Measurements from ENCODE around the gene ADM2. TPM values are rescaled to one million over a fixed set of nuclear protein-coding genes. Genes with fewer than 3 reads are reported as not detected.

Gene ADM2
- total RNA-seq, 1 donor from 2014 or later: not detected

DNA sequence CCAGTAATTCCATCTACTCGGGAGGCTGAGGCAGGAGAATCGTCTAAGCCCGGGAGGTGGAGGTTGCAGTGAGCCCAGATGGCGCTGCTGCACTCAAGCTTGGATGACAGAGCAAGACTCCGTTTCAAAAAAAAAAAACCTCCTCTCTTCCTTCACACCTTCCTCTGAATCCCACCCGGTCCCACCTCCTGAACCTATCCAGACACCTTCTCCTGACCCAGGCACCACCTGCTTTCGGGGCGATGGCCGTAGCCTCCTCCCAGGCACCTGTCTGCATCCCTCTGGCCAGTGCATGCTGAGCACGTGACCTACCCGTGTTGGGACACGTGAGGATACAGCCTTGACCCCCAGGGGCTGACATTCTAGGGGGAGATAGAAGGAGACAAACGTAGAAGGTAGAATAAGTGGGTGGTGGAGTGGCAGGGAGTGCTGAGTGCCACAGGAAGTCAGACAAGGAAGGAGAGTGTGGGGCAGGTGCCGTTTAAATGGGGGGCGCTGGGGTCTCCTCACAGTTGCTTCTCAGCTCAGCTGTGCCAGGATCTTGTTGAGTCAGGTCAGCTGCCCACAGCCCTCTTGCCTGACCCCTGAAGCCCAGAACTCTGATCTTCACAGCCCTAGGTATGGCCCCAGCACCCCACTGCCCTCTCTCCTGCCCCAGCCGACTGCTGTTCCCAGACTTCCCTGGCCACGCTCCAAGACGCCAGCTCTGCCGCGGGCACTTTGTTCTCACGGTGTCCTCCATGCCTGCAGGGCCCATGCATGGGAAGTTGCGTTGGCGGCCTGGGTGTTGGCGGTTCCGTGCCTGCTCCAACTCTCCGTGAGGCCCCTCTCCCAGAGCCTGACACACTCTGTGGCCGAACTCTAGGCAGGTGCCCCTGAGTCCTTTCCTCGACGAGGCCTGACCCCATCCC lies 4.1 kb downstream of the ADM2 start:
- TF ChIP-seq, protein P1, sequence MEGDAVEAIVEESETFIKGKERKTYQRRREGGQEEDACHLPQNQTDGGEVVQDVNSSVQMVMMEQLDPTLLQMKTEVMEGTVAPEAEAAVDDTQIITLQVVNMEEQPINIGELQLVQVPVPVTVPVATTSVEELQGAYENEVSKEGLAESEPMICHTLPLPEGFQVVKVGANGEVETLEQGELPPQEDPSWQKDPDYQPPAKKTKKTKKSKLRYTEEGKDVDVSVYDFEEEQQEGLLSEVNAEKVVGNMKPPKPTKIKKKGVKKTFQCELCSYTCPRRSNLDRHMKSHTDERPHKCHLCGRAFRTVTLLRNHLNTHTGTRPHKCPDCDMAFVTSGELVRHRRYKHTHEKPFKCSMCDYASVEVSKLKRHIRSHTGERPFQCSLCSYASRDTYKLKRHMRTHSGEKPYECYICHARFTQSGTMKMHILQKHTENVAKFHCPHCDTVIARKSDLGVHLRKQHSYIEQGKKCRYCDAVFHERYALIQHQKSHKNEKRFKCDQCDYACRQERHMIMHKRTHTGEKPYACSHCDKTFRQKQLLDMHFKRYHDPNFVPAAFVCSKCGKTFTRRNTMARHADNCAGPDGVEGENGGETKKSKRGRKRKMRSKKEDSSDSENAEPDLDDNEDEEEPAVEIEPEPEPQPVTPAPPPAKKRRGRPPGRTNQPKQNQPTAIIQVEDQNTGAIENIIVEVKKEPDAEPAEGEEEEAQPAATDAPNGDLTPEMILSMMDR (IDR thresholded peaks at IDR 0.05): no peak
- Histone ChIP-seq H3K27me3 (peaks cover 20% of the 10 kb centered on the region), H3K4me1 (peaks cover 0 to 3% of the 10 kb centered on the region in 2 donors), H3K27ac (no peak overlapping the region), H3K9me3 (no peaks in the 10 kb centered on the region), H3K36me3 (no peaks in the 10 kb centered on the region), H3K4me3 (no peak overlapping the region)
- intact Hi-C loops (cut with DNase I): no loop called here
- DNase-seq (ENCODE audit: low spot score in 2 of 2): no peak

DNA sequence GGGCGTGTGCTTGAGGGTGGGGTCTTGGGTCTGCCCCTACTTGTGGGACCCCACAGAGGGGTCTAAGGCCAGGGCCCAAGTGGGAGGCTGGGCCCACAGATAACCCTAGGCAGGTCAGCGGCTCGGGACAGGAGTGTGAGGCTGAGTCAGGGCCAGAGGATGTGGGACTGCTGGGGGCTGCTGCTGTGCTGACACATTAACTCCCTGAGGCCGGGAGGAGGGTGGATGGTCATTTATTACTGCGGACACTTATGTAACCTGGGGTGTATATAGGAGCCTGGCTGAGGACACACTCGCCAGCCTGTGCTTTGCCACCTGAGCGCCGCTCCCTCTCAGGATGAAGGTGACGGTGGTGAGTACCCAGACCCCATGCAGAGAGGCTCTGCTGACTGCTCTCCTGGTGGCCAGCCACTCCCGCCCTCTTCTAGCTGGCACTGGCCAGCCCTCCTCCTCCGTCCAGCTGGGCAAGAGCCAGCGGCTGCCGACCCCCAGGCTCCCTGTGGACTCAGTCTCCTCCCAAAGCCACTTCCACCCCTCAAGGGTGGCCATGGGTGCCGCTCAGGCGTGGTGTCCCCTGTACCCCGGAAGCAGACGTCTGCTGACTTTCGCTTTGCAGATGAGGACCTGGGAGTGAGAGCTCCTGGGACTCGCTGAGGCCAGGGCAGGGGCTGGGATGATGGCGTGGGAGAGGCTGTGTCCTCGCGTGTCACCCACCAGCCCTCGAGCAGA lies 5.4 kb downstream of the ADM2 start, which contains the start of gene MIOX:
Gene MIOX (plus strand): TSS at position 299 of the 729 bp plus-strand sequence. CDS start 39 bp downstream, at position 338.
- Histone ChIP-seq H3K4me1 (peaks cover 0 to 1% of the 10 kb centered on the region in 2 donors), H3K27ac (no peak within 1 kb of the TSS), H3K4me3 (no peak within 1 kb of the TSS), H3K9me3 (no peaks in the 10 kb centered on the region), H3K36me3 (no peaks in the 10 kb centered on the region), H3K27me3 (peaks cover 10% of the 10 kb centered on the region)
- DNase-seq (ENCODE audit: low spot score in 2 of 2): no peak
- intact Hi-C loops (cut with DNase I): no loop called here
- TF ChIP-seq, protein P1 (IDR thresholded peaks at IDR 0.05): no peak

DNA sequence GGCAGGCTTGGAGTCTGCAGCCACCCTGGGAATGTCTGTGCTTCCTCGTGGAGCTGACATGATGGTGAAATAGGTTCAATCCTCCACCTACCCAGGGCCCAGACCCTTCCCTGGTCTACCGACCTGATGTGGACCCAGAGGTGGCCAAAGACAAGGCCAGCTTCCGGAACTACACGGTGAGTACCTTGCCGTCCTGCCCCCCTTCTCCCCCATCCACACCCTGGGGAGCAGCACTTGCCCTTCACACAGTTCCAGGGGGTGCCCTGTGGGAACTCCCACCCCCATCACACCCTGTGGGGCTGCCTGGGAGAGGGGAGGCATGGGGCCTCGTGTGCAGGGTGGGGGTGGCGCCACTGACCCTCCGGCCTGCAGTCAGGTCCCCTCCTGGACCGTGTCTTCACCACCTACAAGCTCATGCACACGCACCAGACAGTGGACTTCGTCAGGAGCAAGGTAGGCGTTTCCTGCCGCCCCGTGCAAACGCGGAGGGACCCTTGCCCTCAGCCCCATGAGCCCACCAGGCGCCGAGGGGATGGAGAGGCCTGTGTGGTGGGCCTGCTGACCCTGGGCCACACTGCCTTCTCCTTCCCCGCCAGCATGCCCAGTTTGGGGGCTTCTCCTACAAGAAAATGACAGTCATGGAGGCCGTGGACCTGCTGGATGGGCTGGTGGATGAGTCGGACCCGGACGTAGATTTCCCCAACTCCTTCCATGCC lies 6.1 kb downstream of the ADM2 start:
- H3K9me3 ChIP-seq: no peaks in the 10 kb centered on the region
- H3K27ac ChIP-seq: no peak overlapping the region
- peaks cover 5% of the 10 kb centered on the region for H3K27me3 ChIP-seq
- H3K4me1 ChIP-seq: no peaks in the 10 kb centered on the region
- no peak for DNase-seq (ENCODE audit: low spot score in 2 of 2)
- intact Hi-C loops (cut with DNase I): no loop called here
- TF ChIP-seq, protein P1 (IDR thresholded peaks at IDR 0.05): no peak
- H3K36me3 ChIP-seq: no peaks in the 10 kb centered on the region
- no peak overlapping the region for H3K4me3 ChIP-seq

DNA sequence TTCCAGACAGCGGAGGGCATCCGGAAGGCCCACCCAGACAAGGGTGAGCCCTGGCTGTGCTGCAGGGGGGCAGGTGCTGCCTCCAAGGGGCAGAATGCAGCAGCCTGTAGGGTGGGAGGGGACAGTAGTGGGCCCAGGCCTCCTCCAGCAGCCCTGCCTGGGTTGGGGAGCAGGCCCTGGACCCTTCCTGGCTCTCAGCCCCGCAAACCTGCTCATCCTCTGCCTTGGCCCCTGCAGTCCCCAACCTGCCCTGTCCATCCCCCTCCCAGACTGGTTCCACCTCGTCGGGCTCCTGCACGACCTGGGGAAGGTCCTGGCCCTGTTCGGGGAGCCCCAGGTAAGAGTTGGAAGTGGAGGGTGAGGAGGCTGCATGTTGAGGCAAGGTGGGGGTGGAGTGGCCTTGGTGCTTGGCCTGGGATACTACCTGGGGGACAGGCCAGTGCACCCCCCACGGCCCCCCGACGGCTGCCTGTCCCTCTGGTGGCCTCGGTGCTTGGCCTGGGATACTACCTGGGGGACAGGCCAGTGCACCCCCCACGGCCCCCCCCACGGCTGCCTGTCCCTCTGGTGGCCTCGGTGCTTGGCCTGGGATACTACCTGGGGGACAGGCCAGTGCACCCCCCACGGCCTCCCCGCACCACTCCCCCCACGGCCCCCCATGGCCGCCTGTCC lies 6.8 kb downstream of the ADM2 start:
- intact Hi-C loops (cut with DNase I): no loop called here
- Histone ChIP-seq H3K9me3 (no peaks in the 10 kb centered on the region), H3K36me3 (no peaks in the 10 kb centered on the region), H3K27me3 (no peaks in the 10 kb centered on the region), H3K4me1 (no peaks in the 10 kb centered on the region), H3K4me3 (no peak overlapping the region), H3K27ac (no peak overlapping the region)
- TF ChIP-seq, protein P1 (IDR thresholded peaks at IDR 0.05): no peak
- DNase-seq (ENCODE audit: low spot score in 2 of 2): no peak

DNA sequence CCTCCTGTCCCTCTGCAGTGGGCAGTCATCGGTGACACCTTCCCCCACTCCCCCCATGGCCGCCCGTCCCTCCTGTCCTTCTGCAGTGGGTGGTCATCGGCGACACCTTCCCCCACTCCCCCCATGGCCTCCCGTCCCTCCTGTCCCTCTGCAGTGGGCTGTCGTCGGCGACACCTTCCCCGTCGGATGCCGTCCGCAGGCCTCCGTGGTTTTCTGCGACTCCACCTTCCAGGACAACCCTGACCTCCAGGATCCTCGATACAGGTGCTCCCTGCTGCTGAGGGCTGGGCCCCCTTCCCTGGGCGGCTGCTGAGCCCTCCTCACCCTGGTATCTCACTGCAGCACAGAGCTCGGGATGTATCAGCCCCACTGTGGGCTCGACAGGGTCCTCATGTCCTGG lies 7.5 kb downstream of the ADM2 start:
- intact Hi-C loops (cut with DNase I): no loop called here
- no peaks in the 10 kb centered on the region for H3K9me3 ChIP-seq
- H3K27ac ChIP-seq: no peak overlapping the region
- H3K4me3 ChIP-seq: no peak overlapping the region
- H3K36me3 ChIP-seq: no peaks in the 10 kb centered on the region
- DNase-seq (ENCODE audit: low spot score in 2 of 2): no peak
- TF ChIP-seq, protein P1 (IDR thresholded peaks at IDR 0.05): no peak
- H3K4me1 ChIP-seq: no peaks in the 10 kb centered on the region
- H3K27me3 ChIP-seq: no peaks in the 10 kb centered on the region
